ENCODE data around the gene DYNLL2. TPM values are rescaled to one million over a fixed set of nuclear protein-coding genes. Genes with fewer than 3 reads are reported as not detected.
A peak's percentile ranks its signal among the peaks of the same experiment; 100 is the strongest.
"Not testable (repeated sequence)": the region's sequence is repeated elsewhere in the genome, so short reads cannot be mapped to it uniquely, and the experiment has no call there.

Gene DYNLL2
- total RNA-seq, 3 donors from 2014 or later, result 33.9 to 53.2 (median 33.9) TPM

- H3K4me1 ChIP-seq (ENCODE audit: low read depth), result no peaks in the 10 kb centered on the region
- no peak for ATAC-seq
- no peaks in the 10 kb centered on the region for H3K9me3 ChIP-seq
- no peak overlapping the region for H3K4me3 ChIP-seq
- H3K36me3 ChIP-seq (ENCODE audit: low read depth), result no peaks in the 10 kb centered on the region
- TF ChIP-seq, protein P1, sequence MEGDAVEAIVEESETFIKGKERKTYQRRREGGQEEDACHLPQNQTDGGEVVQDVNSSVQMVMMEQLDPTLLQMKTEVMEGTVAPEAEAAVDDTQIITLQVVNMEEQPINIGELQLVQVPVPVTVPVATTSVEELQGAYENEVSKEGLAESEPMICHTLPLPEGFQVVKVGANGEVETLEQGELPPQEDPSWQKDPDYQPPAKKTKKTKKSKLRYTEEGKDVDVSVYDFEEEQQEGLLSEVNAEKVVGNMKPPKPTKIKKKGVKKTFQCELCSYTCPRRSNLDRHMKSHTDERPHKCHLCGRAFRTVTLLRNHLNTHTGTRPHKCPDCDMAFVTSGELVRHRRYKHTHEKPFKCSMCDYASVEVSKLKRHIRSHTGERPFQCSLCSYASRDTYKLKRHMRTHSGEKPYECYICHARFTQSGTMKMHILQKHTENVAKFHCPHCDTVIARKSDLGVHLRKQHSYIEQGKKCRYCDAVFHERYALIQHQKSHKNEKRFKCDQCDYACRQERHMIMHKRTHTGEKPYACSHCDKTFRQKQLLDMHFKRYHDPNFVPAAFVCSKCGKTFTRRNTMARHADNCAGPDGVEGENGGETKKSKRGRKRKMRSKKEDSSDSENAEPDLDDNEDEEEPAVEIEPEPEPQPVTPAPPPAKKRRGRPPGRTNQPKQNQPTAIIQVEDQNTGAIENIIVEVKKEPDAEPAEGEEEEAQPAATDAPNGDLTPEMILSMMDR (IDR thresholded peaks at IDR 0.05), result no peak
- intact Hi-C loops (cut with DNase I, micrococcal nuclease), result no loop called here
- DNase-seq, result peak in 1 of 3 donors; percentile 75
These were observed 37.1 kb downstream of the DYNLL2 start for GRCh38 chr17:58120195-58120822.

GRCh38 chr17:58121925-58122324, 38.7 kb downstream of the DYNLL2 start:
- Histone ChIP-seq H3K36me3 (ENCODE audit: low read depth) (no peaks in the 10 kb centered on the region), H3K9me3 (no peaks in the 10 kb centered on the region), H3K4me3 (no peak overlapping the region), H3K4me1 (ENCODE audit: low read depth) (no peaks in the 10 kb centered on the region)
- TF ChIP-seq, protein P1 (IDR thresholded peaks at IDR 0.05), result no peak
- DNase-seq (peak in 1 of 3 donors; percentile 7), ATAC-seq (no peak)
- intact Hi-C loops (cut with DNase I, micrococcal nuclease), result no loop called here

DNA sequence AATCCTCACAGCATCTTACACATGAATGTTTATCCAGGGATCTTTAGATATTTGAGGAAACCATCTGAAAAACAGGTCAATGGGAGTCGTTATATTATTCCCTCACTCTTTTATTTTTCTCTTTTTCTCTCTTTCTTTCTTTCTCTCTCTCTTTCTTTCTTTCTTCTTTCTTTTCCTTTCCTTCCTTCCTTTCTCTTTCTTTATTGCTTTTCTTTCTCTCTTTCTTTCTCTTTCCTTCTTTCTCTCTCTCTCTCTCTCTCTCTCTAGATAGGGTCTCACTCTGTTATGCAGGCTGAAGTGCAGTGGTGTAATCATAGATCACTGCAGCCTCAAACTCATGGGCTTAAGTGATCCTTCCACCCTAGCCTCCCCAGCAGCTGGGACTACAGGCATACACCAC, 44.6 kb downstream of the DYNLL2 start:
- H3K36me3 ChIP-seq (ENCODE audit: low read depth), result no peaks in the 10 kb centered on the region
- no peaks in the 10 kb centered on the region for H3K4me1 ChIP-seq (ENCODE audit: low read depth)
- H3K4me3 ChIP-seq, result no peak overlapping the region
- intact Hi-C loops (cut with DNase I, micrococcal nuclease), result no loop called here
- ATAC-seq (no peak), DNase-seq (no peak)
- no peaks in the 10 kb centered on the region for H3K9me3 ChIP-seq
- TF ChIP-seq, protein P1 (IDR thresholded peaks at IDR 0.05), result no peak

DNA sequence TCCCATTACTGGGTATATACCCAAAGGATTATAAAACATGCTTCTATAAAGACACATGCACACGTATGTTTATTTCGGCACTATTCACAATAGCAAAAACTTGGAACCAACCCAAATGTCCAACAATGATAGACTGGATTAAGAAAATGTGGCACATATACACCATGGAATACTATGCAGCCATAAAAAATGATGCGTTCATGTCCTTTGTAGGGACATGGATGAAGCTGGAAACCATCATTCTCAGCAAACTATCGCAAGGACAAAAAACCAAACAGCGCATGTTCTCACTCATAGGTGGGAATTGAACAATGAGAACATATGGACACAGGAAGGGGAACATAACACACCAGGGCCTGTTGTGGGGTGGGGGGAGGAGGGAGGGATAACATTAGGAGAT, 49.5 kb downstream of the DYNLL2 start:
- DNase-seq; ATAC-seq; H3K4me3 ChIP-seq; H3K36me3 ChIP-seq (ENCODE audit: low read depth); H3K4me1 ChIP-seq (ENCODE audit: low read depth); intact Hi-C loops (cut with DNase I, micrococcal nuclease); H3K9me3 ChIP-seq: not testable (repeated sequence)

GRCh38 chr17:58136669-58137279, 53.6 kb downstream of the DYNLL2 start:
- ATAC-seq (no peak), DNase-seq (peak in 1 of 3 donors; percentile 20)
- no peaks in the 10 kb centered on the region for H3K36me3 ChIP-seq (ENCODE audit: low read depth)
- intact Hi-C loops (cut with DNase I, micrococcal nuclease), result no loop called here
- no peaks in the 10 kb centered on the region for H3K4me1 ChIP-seq (ENCODE audit: low read depth)
- no peak overlapping the region for H3K4me3 ChIP-seq
- TF ChIP-seq, protein P1 (IDR thresholded peaks at IDR 0.05), result no peak
- H3K9me3 ChIP-seq, result no peaks in the 10 kb centered on the region

- intact Hi-C loops (cut with DNase I, micrococcal nuclease), result no loop called here
- TF ChIP-seq, protein P1 (IDR thresholded peaks at IDR 0.05), result no peak
- DNase-seq (no peak), ATAC-seq (no peak)
- Histone ChIP-seq H3K36me3 (ENCODE audit: low read depth) (no peaks in the 10 kb centered on the region), H3K4me3 (no peak overlapping the region), H3K9me3 (peaks cover 19% of the 10 kb centered on the region), H3K4me1 (ENCODE audit: low read depth) (no peaks in the 10 kb centered on the region)
These were observed 58.3 kb downstream of the DYNLL2 start for GRCh38 chr17:58141505-58141904.

- H3K9me3 ChIP-seq, result peaks cover 19% of the 10 kb centered on the region
- intact Hi-C loops (cut with DNase I, micrococcal nuclease); H3K36me3 ChIP-seq (ENCODE audit: low read depth); ATAC-seq; DNase-seq; H3K4me3 ChIP-seq; H3K4me1 ChIP-seq (ENCODE audit: low read depth): not testable (repeated sequence)
These were observed 60.1 kb downstream of the DYNLL2 start for GRCh38 chr17:58143335-58143734.
